ENCODE measurements around the gene FRAS1.

The FRAS1 gene

DNA sequence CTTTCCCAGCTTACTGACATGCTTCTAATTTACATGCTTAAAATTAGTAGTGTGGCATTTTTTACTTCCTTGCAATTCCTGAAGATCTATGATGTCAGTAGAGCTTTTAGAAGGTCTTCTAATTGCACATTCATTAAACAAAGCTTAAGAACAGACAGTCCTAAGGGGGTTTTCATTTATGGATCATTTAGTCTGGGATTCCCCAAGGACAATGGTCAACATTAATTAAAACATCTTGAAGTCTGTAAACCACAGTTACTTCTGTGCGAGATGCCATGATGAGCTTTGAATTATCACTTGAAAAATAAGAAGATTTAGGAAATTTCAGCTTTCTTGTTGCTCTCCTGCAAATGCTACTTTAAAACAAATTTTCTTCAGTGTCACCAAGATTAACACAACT, 514.7 kb downstream of the FRAS1 start:
- TF ChIP-seq SIN3A (IDR thresholded peaks at IDR 0.05; ENCODE audit: borderline replicate concordance, insufficient read depth, low read length) (no peak), TAF1 (IDR thresholded peaks at IDR 0.05; ENCODE audit: borderline replicate concordance, insufficient read depth, low read length) (no peak), FOXP2 (optimal IDR thresholded peaks at IDR 0.05; ENCODE audit: borderline replicate concordance, extremely low read depth, extremely low read length, insufficient read depth) (no peak)

DNA sequence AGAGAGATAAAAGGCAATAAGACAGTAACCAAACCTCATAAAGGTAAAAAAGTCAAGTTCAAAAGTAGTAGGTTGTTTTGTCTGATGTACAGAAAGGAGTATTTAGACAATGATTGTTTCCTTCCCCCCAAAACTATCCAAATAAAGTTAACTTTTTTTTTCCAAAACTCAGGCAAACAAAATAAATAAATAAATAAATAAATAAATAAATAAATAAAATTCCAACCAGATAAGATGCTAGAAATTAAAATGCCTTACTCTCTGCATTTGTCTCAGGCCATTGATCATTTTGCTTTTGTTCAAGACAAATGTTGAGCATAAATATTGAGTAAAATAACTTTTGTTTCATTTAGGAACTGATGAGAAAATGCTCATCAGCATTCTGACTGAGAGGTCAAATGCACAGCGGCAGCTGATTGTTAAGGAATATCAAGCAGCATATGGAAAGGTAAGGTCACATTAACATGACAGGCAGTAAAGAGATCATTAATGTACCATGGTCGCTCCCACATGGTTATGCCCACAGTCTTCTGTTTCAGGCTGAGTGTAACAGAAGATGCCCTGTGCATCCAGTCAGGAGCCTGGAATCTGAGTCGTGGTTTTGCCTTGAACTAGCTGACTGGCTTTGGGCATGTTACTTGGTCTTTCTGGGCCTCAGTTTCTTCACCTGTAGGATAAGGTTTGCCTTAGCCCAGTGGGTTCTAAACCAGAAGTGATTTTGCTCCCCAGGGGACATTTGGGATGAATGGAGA, 521.7 kb downstream of the FRAS1 start:
- TF ChIP-seq, protein P1, sequence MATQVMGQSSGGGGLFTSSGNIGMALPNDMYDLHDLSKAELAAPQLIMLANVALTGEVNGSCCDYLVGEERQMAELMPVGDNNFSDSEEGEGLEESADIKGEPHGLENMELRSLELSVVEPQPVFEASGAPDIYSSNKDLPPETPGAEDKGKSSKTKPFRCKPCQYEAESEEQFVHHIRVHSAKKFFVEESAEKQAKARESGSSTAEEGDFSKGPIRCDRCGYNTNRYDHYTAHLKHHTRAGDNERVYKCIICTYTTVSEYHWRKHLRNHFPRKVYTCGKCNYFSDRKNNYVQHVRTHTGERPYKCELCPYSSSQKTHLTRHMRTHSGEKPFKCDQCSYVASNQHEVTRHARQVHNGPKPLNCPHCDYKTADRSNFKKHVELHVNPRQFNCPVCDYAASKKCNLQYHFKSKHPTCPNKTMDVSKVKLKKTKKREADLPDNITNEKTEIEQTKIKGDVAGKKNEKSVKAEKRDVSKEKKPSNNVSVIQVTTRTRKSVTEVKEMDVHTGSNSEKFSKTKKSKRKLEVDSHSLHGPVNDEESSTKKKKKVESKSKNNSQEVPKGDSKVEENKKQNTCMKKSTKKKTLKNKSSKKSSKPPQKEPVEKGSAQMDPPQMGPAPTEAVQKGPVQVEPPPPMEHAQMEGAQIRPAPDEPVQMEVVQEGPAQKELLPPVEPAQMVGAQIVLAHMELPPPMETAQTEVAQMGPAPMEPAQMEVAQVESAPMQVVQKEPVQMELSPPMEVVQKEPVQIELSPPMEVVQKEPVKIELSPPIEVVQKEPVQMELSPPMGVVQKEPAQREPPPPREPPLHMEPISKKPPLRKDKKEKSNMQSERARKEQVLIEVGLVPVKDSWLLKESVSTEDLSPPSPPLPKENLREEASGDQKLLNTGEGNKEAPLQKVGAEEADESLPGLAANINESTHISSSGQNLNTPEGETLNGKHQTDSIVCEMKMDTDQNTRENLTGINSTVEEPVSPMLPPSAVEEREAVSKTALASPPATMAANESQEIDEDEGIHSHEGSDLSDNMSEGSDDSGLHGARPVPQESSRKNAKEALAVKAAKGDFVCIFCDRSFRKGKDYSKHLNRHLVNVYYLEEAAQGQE (IDR thresholded peaks at IDR 0.05; ENCODE audit: insufficient read depth in 1 of 2, low read depth in 2 of 2, low read length in 2 of 2): no peak
- TF ChIP-seq SIN3A (IDR thresholded peaks at IDR 0.05; ENCODE audit: borderline replicate concordance, insufficient read depth, low read length) (no peak), FOXP2 (optimal IDR thresholded peaks at IDR 0.05; ENCODE audit: borderline replicate concordance, extremely low read depth, extremely low read length, insufficient read depth) (no peak), POLR2AphosphoS5 (IDR thresholded peaks at IDR 0.05; ENCODE audit: low read depth, low read length) (no peak), TAF1 (IDR thresholded peaks at IDR 0.05; ENCODE audit: borderline replicate concordance, insufficient read depth, low read length) (no peak)

DNA sequence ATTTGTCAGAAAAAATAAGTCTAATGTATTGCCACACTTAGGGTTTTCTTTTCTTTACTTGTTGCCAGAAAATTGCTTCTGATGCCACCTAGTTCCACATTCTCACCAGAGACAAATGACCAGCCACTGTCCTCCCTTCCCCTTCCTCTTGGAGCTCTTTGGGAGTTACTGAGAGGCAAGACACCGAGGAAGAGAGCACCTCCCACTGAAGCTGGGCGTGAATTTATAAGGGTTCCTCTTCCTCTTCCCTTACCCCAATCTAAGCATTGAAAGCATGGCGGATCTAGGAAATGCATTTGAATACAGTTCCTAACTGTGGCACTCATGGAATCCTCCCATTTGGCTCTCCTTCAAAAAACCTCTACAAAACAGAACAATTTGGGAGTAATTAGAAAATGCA, 524.5 kb downstream of the FRAS1 start:
- TF ChIP-seq POLR2AphosphoS5 (IDR thresholded peaks at IDR 0.05; ENCODE audit: low read depth, low read length): no peak
- TF ChIP-seq, protein P1 (IDR thresholded peaks at IDR 0.05; ENCODE audit: insufficient read depth in 1 of 2, low read depth in 2 of 2, low read length in 2 of 2): no peak

DNA sequence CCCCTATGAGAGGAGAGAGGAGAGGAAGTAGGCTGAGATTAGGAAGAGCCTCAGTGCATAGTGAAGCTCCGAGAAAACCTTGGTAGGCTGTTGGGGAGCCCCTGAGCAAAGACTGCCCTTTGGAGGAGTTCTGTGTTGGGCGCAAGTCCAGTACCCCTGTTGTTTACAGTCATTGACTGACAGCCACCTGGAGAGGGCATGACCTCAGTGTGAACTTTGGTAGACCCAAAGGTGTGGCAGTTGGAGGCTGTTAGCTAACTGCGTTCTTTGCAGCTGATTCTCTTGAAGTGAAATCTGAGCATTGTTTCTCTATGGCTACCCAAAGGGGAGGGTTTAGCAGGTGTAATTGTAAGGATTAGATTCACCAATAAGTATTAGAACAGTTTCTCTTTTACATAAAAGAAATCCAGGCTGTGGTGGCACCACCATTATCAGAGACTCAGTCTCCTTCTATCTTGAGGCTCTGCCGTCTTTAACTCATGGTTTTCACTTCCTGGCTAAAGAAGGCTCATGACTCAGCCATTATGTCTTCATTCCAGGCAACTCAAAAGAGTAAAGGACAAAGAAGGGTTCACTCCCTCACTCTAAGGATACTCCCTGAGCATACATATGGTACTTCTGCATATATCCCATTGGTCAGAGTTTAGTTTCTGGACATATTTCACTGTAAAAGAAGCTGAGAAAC, 527.9 kb downstream of the FRAS1 start:
- no peak for TF ChIP-seq POLR2AphosphoS5 (IDR thresholded peaks at IDR 0.05; ENCODE audit: low read depth, low read length)
- no peak for TF ChIP-seq FOXP2 (optimal IDR thresholded peaks at IDR 0.05; ENCODE audit: borderline replicate concordance, extremely low read depth, extremely low read length, insufficient read depth)
- TF ChIP-seq SIN3A (IDR thresholded peaks at IDR 0.05; ENCODE audit: borderline replicate concordance, insufficient read depth, low read length): no peak
- TF ChIP-seq, protein P1 (IDR thresholded peaks at IDR 0.05; ENCODE audit: insufficient read depth in 1 of 2, low read depth in 2 of 2, low read length in 2 of 2): no peak
- no peak for TF ChIP-seq TAF1 (IDR thresholded peaks at IDR 0.05; ENCODE audit: borderline replicate concordance, insufficient read depth, low read length)

DNA sequence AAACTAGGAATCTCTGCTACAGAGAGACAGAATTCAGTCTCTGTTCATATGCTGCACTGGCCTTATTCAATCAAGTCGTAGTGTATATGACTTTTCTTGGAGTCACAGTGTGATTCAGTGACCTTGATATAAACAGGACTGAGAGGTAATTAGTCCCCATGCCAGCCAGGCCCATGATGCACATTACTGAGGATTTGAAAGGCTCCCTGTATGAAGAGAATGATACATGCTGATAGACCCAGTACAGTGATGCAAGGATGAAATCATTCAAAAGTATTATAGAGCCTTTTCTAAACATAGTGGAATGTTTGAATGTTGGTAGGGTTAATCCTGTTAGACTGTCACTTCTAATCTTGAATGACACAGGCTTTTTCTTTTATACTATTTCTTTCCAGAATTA, 528.5 kb downstream of the FRAS1 start:
- TF ChIP-seq SIN3A (IDR thresholded peaks at IDR 0.05; ENCODE audit: borderline replicate concordance, insufficient read depth, low read length): no peak
- TF ChIP-seq, protein P1 (IDR thresholded peaks at IDR 0.05; ENCODE audit: insufficient read depth in 1 of 2, low read depth in 2 of 2, low read length in 2 of 2): no peak
- no peak for TF ChIP-seq FOXP2 (optimal IDR thresholded peaks at IDR 0.05; ENCODE audit: borderline replicate concordance, extremely low read depth, extremely low read length, insufficient read depth)
- no peak for TF ChIP-seq POLR2AphosphoS5 (IDR thresholded peaks at IDR 0.05; ENCODE audit: low read depth, low read length)
- TF ChIP-seq TAF1 (IDR thresholded peaks at IDR 0.05; ENCODE audit: borderline replicate concordance, insufficient read depth, low read length): no peak

Data from PFSK-1 (cell line).